GM12878 (cell line): ENCODE measurements around the gene CPD. TPM values are rescaled to one million over a fixed set of nuclear protein-coding genes. Genes with fewer than 3 reads are reported as not detected.

Experiments used
- ATAC-seq: fragments of 200-7000 bp; cut with Tn5 transposase; 3 replicates; pipeline ENCODE4 v1.9.1; 2020; ENCODE audit warnings: mild to moderate bottlenecking, moderate library complexity
- BruUV-seq: library from RNA; stranded (reverse); fragments of 400-500 nt; replicated peaks from 2 replicates; lab custom pipeline; 2021; lab: Mats Ljungman, UMichigan
- CTCF ChIA-PET: fragments of 300-600 bp; sonication (Branson Sonifier 250); formaldehyde crosslinking; extraction: SDS; loops from one replicate; lab custom pipeline; 2021; ENCODE audit warnings: inconsistent platforms; lab: Yijun Ruan, JAX
- POLR2A ChIA-PET: fragments of 350-600 bp; formaldehyde crosslinking; extraction: SDS; loops from one replicate; lab custom pipeline; 2021; ENCODE audit warnings: inconsistent platforms; lab: Charles Lee
- RAD21 ChIA-PET: fragments of 300-600 bp; sonication (Branson Sonifier 250); formaldehyde crosslinking; loops from one replicate; lab custom pipeline; 2023; ENCODE audit warnings: antibody characterized with exemption; ENCODE audit not compliant: unreplicated experiment; lab: Charles Lee
- SMC1A ChIA-PET: fragments of 300-600 bp; sonication (Branson Sonifier 250); formaldehyde crosslinking; loops from one replicate; lab custom pipeline; 2023; ENCODE audit not compliant: unreplicated experiment, uncharacterized antibody; lab: Charles Lee
- DNase-seq: peaks from one replicate; pipeline ENCODE4 v3.0.0-alpha.2; 2011; ENCODE audit warnings: low read depth, low spot score
- FAIRE-seq: peaks from 3 replicates; lab custom pipeline; 2011; peaks lifted over from hg19 to GRCh38; lab: Jason Lieb, UNC
- H2AFZ ChIP-seq: 2 replicates; pipeline ENCODE4 v1.6.0; 2011; ENCODE audit warnings: low read depth, low read length, control low read depth; ENCODE audit not compliant: control insufficient read depth
- H3K27ac ChIP-seq: 2 replicates; pipeline ENCODE4 v1.5.1; 2011; ENCODE audit warnings: control low read depth; ENCODE audit not compliant: control insufficient read depth, insufficient read depth
- H3K27me3 ChIP-seq, 2 experiments: replicated peaks in 1 of 2; 2 replicates each; pipeline versions ENCODE4 v1.6.0 to v1.6.1; 2011; ENCODE audit warnings: low read length in 1 of 2; ENCODE audit not compliant: control insufficient read depth in 2 of 2, insufficient read depth in 2 of 2
- H3K36me3 ChIP-seq, 2 experiments: 2 replicates each; pipeline ENCODE4 v1.5.1; 2011; ENCODE audit warnings: low read length in 1 of 2; ENCODE audit not compliant: control insufficient read depth in 2 of 2, insufficient read depth in 2 of 2
- H3K4me1 ChIP-seq: 2 replicates; pipeline ENCODE4 v1.6.1; 2011; ENCODE audit warnings: mild to moderate bottlenecking, low read length, moderate library complexity, mixed read lengths; ENCODE audit not compliant: control insufficient read depth, insufficient read depth
- H3K4me2 ChIP-seq: 2 replicates; pipeline ENCODE4 v1.6.0; 2011; ENCODE audit warnings: control low read depth; ENCODE audit not compliant: control insufficient read depth, insufficient read depth
- H3K4me3 ChIP-seq: fragments of 200-600 bp; sonication (generic); 2 replicates; pipeline ENCODE4 v1.5.1; 2016
- H3K79me2 ChIP-seq: 2 replicates; pipeline ENCODE4 v1.6.0; 2011; ENCODE audit warnings: low read length; ENCODE audit not compliant: control insufficient read depth, insufficient read depth
- H3K9ac ChIP-seq: 2 replicates; pipeline ENCODE4 v1.8.0; 2011; ENCODE audit warnings: low read length, control low read depth, mixed read lengths; ENCODE audit not compliant: control insufficient read depth, insufficient read depth
- H3K9me3 ChIP-seq: replicated peaks from 3 replicates; pipeline ENCODE4 v1.5.1; 2011; ENCODE audit warnings: mild to moderate bottlenecking, low read length; ENCODE audit not compliant: control insufficient read depth, insufficient read depth
- H4K20me1 ChIP-seq: 2 replicates; pipeline ENCODE4 v1.6.0; 2011; ENCODE audit not compliant: control insufficient read depth, insufficient read depth
- ASH2L ChIP-seq: fragments of 300-600, 200-600 bp; sonication (generic); IDR thresholded peaks from 2 replicates; pipeline ENCODE4 v1.6.1; 2017; ENCODE audit warnings: low read depth, mild to moderate bottlenecking, borderline replicate concordance
- BMI1 ChIP-seq: fragments of 450-650 bp; IDR thresholded peaks from 2 replicates; pipeline ENCODE4 v1.6.1; 2016; ENCODE audit warnings: mild to moderate bottlenecking, moderate library complexity, borderline replicate concordance
- CEBPB ChIP-seq, 2 experiments: fragments of 150-350 bp in 1 of 2; IDR thresholded peaks; 2 replicates each; pipeline ENCODE4 v1.6.1; 2012 to 2014; ENCODE audit warnings: low read depth in 2 of 2, low read length in 2 of 2, borderline replicate concordance in 1 of 2, inconsistent platforms in 1 of 2
- EED ChIP-seq: sonication (generic); IDR thresholded peaks from 2 replicates; pipeline ENCODE4 v1.6.1; 2016; ENCODE audit warnings: antibody characterized with exemption, low read depth
- GABPA ChIP-seq: IDR thresholded peaks from 2 replicates; pipeline ENCODE4 v1.6.1; 2014; ENCODE audit warnings: antibody characterized with exemption, low read depth, mild to moderate bottlenecking, inconsistent platforms
- KAT2A ChIP-seq: conservative IDR thresholded peaks from 2 replicates; pipeline ENCODE4 v1.6.1; 2011; ENCODE audit warnings: low read depth, low read length; ENCODE audit not compliant: control insufficient read depth
- NFIC ChIP-seq: IDR thresholded peaks from 2 replicates; pipeline ENCODE4 v1.6.1; 2012; ENCODE audit warnings: low read depth, mild to moderate bottlenecking, inconsistent platforms, low read length, moderate library complexity
- RELA ChIP-seq: fragments of 450-650 bp; IDR thresholded peaks from 2 replicates; pipeline ENCODE4 v1.8.0; 2014; ENCODE audit warnings: borderline replicate concordance; ENCODE audit not compliant: partially characterized antibody
- SREBF1 ChIP-seq: IDR thresholded peaks from 2 replicates; pipeline ENCODE4 v1.6.1; 2012; ENCODE audit warnings: mild to moderate bottlenecking, low read length
- TCF12 ChIP-seq: IDR thresholded peaks from 2 replicates; pipeline ENCODE4 v1.6.1; 2011; ENCODE audit warnings: low read depth, mild to moderate bottlenecking, low read length
- ZNF207 ChIP-seq: fragments of 450-650 bp; IDR thresholded peaks from 2 replicates; pipeline ENCODE4 v1.6.1; 2014; ENCODE audit warnings: antibody characterized with exemption, mild to moderate bottlenecking, borderline replicate concordance
- WGBS: methylation state at CpG from one replicate; pipeline ENCODE4 v1.1.6; 2016; ENCODE audit warnings: low lambda C conversion rate; ENCODE audit not compliant: insufficient replicate concordance, insufficient coverage; ENCODE audit errors: missing lambda C conversion rate; 5-methylcytosine and 5-hydroxymethylcytosine counted together
- in situ Hi-C: fragments of 300-500 bp; cut with MboI; formaldehyde crosslinking; loops from 9 replicates; pipeline ENCODE4 v1.14.3; 2018; ENCODE audit warnings: mixed read lengths
- intact Hi-C: fragments of 100-400 bp; cut with micrococcal nuclease; formaldehyde crosslinking; loops from one replicate; pipeline ENCODE4 v1.14.2; 2022; ENCODE audit not compliant: unreplicated experiment
- polyA plus RNA-seq, 11 experiments: library from polyadenylated mRNA; depleted of rRNA in 4 of 11; unstranded in 6 of 11; stranded (reverse) in 5 of 11; fragments of >200 nt; fragmentation: Nextera tagmentation in 4 of 11; fragmentation: Illumina TruSeq in 1 of 11; extraction: Ambion mirVana in 4 of 11; extraction: Trizol in 1 of 11; gene quantifications; 1 replicate in 1 of 11; 2 replicates in 10 of 11; pipeline versions ENCODE4 v1.2.1 to v1.2.3, GENCODE V29; 2011 to 2016; ENCODE audit warnings: inconsistent platforms in 2 of 11, missing spikeins in 2 of 11, low read depth in 1 of 11
- total RNA-seq, 4 experiments: library from RNA; depleted of rRNA in 3 of 4; stranded (reverse); fragments of >200 nt in 3 of 4; fragmentation: Illumina TruSeq in 1 of 4; extraction: Trizol in 1 of 4; gene quantifications; 2 replicates each; pipeline versions ENCODE4 v1.2.1 to v1.2.3, GENCODE V29; 2013 to 2021
- TF ChIP-seq, protein P1 (sequence below): fragments of 450-650 bp; IDR thresholded peaks from 2 replicates; pipeline ENCODE4 v1.6.1; 2017; ENCODE audit warnings: low read depth, mild to moderate bottlenecking, moderate library complexity
- TF ChIP-seq, protein P2 (sequence below): IDR thresholded peaks from 2 replicates; pipeline ENCODE4 v1.6.1; 2012; ENCODE audit warnings: improper control_type of control experiment, low read depth, low read length; ENCODE audit not compliant: insufficient replicate concordance
- TF ChIP-seq, protein P3 (sequence below): fragments of 450-650 bp; IDR thresholded peaks from 2 replicates; pipeline ENCODE4 v1.6.1; 2017; ENCODE audit warnings: mild to moderate bottlenecking
- TF ChIP-seq, protein P4 (sequence below): IDR thresholded peaks from 2 replicates; pipeline ENCODE4 v1.6.1; 2012; ENCODE audit warnings: low read depth, low read length, improper control_type of control experiment

CPD gene
- total and polyA plus RNA-seq, 10 of the 15 experiments (the other 5 are each of a cell fraction or from before 2014, with no cell fraction given): 3.5 to 24.2 (median 15.7) TPM

DNA sequence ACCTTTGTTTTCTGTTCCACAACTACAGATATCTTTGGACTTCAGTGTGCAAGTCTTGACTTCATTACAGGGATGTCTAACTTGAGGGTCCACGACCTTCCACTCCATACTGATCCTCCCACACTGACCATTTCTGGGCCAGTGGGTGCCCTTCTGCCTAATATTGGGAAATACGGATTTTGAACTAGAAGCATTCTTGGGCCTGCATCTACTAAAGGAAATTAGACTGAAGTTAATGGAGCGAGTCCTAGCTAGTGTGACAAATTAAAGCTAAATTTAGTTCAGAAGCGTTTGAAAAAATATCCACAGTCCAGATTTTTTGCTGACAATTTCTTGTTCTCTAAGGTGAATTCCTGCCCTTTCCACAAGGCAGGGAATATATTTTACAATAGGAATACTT, 34.9 kb upstream of the CPD start:
- no peak overlapping the region for H3K4me3 ChIP-seq
- 44% methylated on average over 4 of the region's 4 CpGs for WGBS
- no peaks in the 10 kb centered on the region for H3K9me3 ChIP-seq
- H3K27me3 ChIP-seq: no peaks in the 10 kb centered on the region
- no TSS peak for BruUV-seq
- no peak overlapping the region for H3K27ac ChIP-seq
- no peaks in the 10 kb centered on the region for H3K79me2 ChIP-seq
- RAD21 ChIA-PET: interaction anchor here (1.0 to 1.2 kb wide), 3 partner anchors 37 to 133 kb away, joined by 3 to 4 read pairs (median 4); partner anchors contain the start of gene GOSR1
- CTCF ChIA-PET: interaction anchor here (0.6 to 2.0 kb wide), 3 partner anchors 9 to 239 kb away, joined by 3 to 4 read pairs (median 3); no protein-coding TSS in a partner anchor
- H2AFZ ChIP-seq: no peak overlapping the region
- no peak overlapping the region for H3K4me2 ChIP-seq
- no peaks in the 10 kb centered on the region for H4K20me1 ChIP-seq
- in situ Hi-C loops: loop anchor here (5.0 kb wide), 1 partner anchor 374 kb away; no protein-coding TSS in a partner anchor
- SMC1A ChIA-PET: interaction anchor here (1.6 to 5.5 kb wide), 2 partner anchors 13 to 40 kb away, joined by 4 to 18 read pairs; no protein-coding TSS in a partner anchor
- intact Hi-C loops: loop anchor here (5.0 kb wide), 2 partner anchors 214 to 374 kb away; no protein-coding TSS in a partner anchor
- peaks cover 8% of the 10 kb centered on the region for H3K4me1 ChIP-seq
- DNase-seq (no peak), FAIRE-seq (no peak), ATAC-seq (no peak)
- H3K9ac ChIP-seq: no peak overlapping the region
- H3K36me3 ChIP-seq: no peaks in the 10 kb centered on the region
- POLR2A ChIA-PET: no interaction called here
- no peak for TF ChIP-seq GABPA
- TF ChIP-seq, protein P1, sequence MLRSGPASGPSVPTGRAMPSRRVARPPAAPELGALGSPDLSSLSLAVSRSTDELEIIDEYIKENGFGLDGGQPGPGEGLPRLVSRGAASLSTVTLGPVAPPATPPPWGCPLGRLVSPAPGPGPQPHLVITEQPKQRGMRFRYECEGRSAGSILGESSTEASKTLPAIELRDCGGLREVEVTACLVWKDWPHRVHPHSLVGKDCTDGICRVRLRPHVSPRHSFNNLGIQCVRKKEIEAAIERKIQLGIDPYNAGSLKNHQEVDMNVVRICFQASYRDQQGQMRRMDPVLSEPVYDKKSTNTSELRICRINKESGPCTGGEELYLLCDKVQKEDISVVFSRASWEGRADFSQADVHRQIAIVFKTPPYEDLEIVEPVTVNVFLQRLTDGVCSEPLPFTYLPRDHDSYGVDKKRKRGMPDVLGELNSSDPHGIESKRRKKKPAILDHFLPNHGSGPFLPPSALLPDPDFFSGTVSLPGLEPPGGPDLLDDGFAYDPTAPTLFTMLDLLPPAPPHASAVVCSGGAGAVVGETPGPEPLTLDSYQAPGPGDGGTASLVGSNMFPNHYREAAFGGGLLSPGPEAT: no peak
- no peak for TF ChIP-seq BMI1
- no peak for TF ChIP-seq TCF12
- TF ChIP-seq, protein P2, sequence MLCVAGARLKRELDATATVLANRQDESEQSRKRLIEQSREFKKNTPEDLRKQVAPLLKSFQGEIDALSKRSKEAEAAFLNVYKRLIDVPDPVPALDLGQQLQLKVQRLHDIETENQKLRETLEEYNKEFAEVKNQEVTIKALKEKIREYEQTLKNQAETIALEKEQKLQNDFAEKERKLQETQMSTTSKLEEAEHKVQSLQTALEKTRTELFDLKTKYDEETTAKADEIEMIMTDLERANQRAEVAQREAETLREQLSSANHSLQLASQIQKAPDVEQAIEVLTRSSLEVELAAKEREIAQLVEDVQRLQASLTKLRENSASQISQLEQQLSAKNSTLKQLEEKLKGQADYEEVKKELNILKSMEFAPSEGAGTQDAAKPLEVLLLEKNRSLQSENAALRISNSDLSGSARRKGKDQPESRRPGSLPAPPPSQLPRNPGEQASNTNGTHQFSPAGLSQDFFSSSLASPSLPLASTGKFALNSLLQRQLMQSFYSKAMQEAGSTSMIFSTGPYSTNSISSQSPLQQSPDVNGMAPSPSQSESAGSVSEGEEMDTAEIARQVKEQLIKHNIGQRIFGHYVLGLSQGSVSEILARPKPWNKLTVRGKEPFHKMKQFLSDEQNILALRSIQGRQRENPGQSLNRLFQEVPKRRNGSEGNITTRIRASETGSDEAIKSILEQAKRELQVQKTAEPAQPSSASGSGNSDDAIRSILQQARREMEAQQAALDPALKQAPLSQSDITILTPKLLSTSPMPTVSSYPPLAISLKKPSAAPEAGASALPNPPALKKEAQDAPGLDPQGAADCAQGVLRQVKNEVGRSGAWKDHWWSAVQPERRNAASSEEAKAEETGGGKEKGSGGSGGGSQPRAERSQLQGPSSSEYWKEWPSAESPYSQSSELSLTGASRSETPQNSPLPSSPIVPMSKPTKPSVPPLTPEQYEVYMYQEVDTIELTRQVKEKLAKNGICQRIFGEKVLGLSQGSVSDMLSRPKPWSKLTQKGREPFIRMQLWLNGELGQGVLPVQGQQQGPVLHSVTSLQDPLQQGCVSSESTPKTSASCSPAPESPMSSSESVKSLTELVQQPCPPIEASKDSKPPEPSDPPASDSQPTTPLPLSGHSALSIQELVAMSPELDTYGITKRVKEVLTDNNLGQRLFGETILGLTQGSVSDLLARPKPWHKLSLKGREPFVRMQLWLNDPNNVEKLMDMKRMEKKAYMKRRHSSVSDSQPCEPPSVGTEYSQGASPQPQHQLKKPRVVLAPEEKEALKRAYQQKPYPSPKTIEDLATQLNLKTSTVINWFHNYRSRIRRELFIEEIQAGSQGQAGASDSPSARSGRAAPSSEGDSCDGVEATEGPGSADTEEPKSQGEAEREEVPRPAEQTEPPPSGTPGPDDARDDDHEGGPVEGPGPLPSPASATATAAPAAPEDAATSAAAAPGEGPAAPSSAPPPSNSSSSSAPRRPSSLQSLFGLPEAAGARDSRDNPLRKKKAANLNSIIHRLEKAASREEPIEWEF: no peak
- no peak for TF ChIP-seq EED
- no peak for TF ChIP-seq CEBPB (IDR thresholded peaks at IDR 0.05; ENCODE audit: borderline replicate concordance in 1 of 2, low read depth in 2 of 2, low read length in 2 of 2)
- no peak for TF ChIP-seq ASH2L
- no peak for TF ChIP-seq SREBF1
- TF ChIP-seq ZNF207: no peak
- TF ChIP-seq NFIC: no peak
- TF ChIP-seq, protein P3, sequence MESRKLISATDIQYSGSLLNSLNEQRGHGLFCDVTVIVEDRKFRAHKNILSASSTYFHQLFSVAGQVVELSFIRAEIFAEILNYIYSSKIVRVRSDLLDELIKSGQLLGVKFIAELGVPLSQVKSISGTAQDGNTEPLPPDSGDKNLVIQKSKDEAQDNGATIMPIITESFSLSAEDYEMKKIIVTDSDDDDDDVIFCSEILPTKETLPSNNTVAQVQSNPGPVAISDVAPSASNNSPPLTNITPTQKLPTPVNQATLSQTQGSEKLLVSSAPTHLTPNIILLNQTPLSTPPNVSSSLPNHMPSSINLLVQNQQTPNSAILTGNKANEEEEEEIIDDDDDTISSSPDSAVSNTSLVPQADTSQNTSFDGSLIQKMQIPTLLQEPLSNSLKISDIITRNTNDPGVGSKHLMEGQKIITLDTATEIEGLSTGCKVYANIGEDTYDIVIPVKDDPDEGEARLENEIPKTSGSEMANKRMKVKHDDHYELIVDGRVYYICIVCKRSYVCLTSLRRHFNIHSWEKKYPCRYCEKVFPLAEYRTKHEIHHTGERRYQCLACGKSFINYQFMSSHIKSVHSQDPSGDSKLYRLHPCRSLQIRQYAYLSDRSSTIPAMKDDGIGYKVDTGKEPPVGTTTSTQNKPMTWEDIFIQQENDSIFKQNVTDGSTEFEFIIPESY: no peak
- TF ChIP-seq RELA: no peak
- no peak for TF ChIP-seq KAT2A
- TF ChIP-seq, protein P4, sequence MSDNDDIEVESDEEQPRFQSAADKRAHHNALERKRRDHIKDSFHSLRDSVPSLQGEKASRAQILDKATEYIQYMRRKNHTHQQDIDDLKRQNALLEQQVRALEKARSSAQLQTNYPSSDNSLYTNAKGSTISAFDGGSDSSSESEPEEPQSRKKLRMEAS: no peak
